H1 (cell line): ENCODE measurements around the gene EEF1AKMT2. TPM values are rescaled to one million over a fixed set of nuclear protein-coding genes. Genes with fewer than 3 reads are reported as not detected.

Source experiments
- CTCF ChIA-PET: fragments of 300-600 bp; sonication (Branson Sonifier 250); formaldehyde crosslinking; loops from one replicate; lab custom pipeline; 2021; ENCODE audit not compliant: partially characterized antibody; lab: Charles Lee
- POLR2A ChIA-PET: fragments of 300-600 bp; sonication (Branson Sonifier 250); formaldehyde crosslinking; loops from one replicate; lab custom pipeline; 2021; ENCODE audit warnings: inconsistent platforms; ENCODE audit not compliant: partially characterized antibody; lab: Charles Lee
- DNase-seq, 2 experiments: peaks; one replicate each; pipeline versions ENCODE4 v3.0.0 to v3.0.0-alpha.2; 2010 to 2022; ENCODE audit warnings: low spot score in 2 of 2, low read depth in 1 of 2, mixed read lengths in 1 of 2
- FAIRE-seq: peaks from 2 replicates; lab custom pipeline; 2011; peaks lifted over from hg19 to GRCh38; lab: Jason Lieb, UNC
- H2AFZ ChIP-seq: 2 replicates; pipeline ENCODE4 v1.8.1; 2012; ENCODE audit warnings: low read length, inconsistent platforms
- H2AK5ac ChIP-seq: 2 replicates; pipeline ENCODE4 v1.6.1; 2013; ENCODE audit warnings: low read depth, low read length
- H2BK120ac ChIP-seq: replicated peaks from 2 replicates; pipeline ENCODE3; 2013; ENCODE audit warnings: low read depth, low read length, inconsistent platforms
- H2BK12ac ChIP-seq: 2 replicates; pipeline ENCODE4 v1.6.1; 2013; ENCODE audit warnings: low read depth, low read length
- H2BK15ac ChIP-seq: 2 replicates; pipeline ENCODE4 v1.6.1; 2013; ENCODE audit warnings: low read length
- H2BK20ac ChIP-seq: 2 replicates; pipeline ENCODE4 v1.6.1; 2013; ENCODE audit warnings: low read length
- H2BK5ac ChIP-seq: 2 replicates; pipeline ENCODE4 v1.6.1; 2013; ENCODE audit warnings: low read depth, low read length
- H3K14ac ChIP-seq: 2 replicates; pipeline ENCODE4 v1.6.1; 2013; ENCODE audit warnings: inconsistent platforms; ENCODE audit not compliant: insufficient read length
- H3K18ac ChIP-seq: 2 replicates; pipeline ENCODE4 v1.6.1; 2013; ENCODE audit warnings: low read length; ENCODE audit errors: extremely low read depth
- H3K23ac ChIP-seq: 2 replicates; pipeline ENCODE4 v1.6.1; 2013; ENCODE audit warnings: inconsistent platforms; ENCODE audit not compliant: insufficient read length
- H3K23me2 ChIP-seq: 2 replicates; pipeline ENCODE4 v1.6.1; 2013; ENCODE audit warnings: low read depth, low read length
- H3K27ac ChIP-seq: 2 replicates; pipeline ENCODE4 v1.6.1; 2011; ENCODE audit warnings: low read depth, low read length, inconsistent platforms
- H3K27me3 ChIP-seq, 4 experiments: replicated peaks in 1 of 4; 1 replicate in 1 of 4; 2 replicates in 3 of 4; pipeline versions ENCODE4 v1.6.1 to v1.8.1; 2011 to 2013; ENCODE audit warnings: low read length in 3 of 4, mild to moderate bottlenecking in 3 of 4, inconsistent platforms in 2 of 4, mixed read lengths in 2 of 4, moderate library complexity in 1 of 4; ENCODE audit not compliant: control insufficient read depth in 3 of 4, insufficient read depth in 3 of 4; ENCODE audit errors: extremely low read depth in 1 of 4
- H3K36me3 ChIP-seq, 4 experiments: 2 replicates each; pipeline versions ENCODE4 v1.6.1 to v1.8.1; 2011 to 2013; ENCODE audit warnings: mild to moderate bottlenecking in 4 of 4, low read length in 3 of 4, moderate library complexity in 2 of 4, control low read depth in 1 of 4, inconsistent platforms in 1 of 4; ENCODE audit not compliant: insufficient read depth in 4 of 4, control insufficient read depth in 2 of 4
- H3K4ac ChIP-seq: replicated peaks from 2 replicates; pipeline ENCODE3; 2013; ENCODE audit warnings: low read length, low read depth, mixed read lengths, inconsistent platforms; ENCODE audit not compliant: insufficient read length
- H3K4me1 ChIP-seq, 4 experiments: replicated peaks in 1 of 4; 1 replicate in 1 of 4; 2 replicates in 3 of 4; pipeline versions ENCODE4 v1.6.1 to v1.8.1; 2011 to 2013; ENCODE audit warnings: low read length in 3 of 4, inconsistent platforms in 2 of 4, mixed read lengths in 1 of 4; ENCODE audit not compliant: insufficient read depth in 4 of 4, control insufficient read depth in 3 of 4
- H3K4me2 ChIP-seq, 2 experiments: 2 replicates each; pipeline versions ENCODE4 v1.6.1 to v1.8.1; 2011 to 2013; ENCODE audit warnings: low read depth in 2 of 2, low read length in 2 of 2, control low read depth in 1 of 2, inconsistent platforms in 1 of 2, mild to moderate bottlenecking in 1 of 2; ENCODE audit not compliant: insufficient read depth in 1 of 2
- H3K4me3 ChIP-seq, 4 experiments: fragments of 200-600, 300-600 bp in 1 of 4; sonication (generic), shearing (Covaris generic), sonication (Bioruptor Twin) in 1 of 4; 2 replicates each; pipeline versions ENCODE4 v1.5.1 to v1.8.1; 2011 to 2016; ENCODE audit warnings: low read length in 4 of 4, low read depth in 3 of 4, control low read depth in 2 of 4, inconsistent platforms in 2 of 4, mild to moderate bottlenecking in 2 of 4, mixed read lengths in 1 of 4, moderate library complexity in 1 of 4; ENCODE audit not compliant: insufficient read depth in 2 of 4; ENCODE audit errors: extremely low read depth in 1 of 4
- H3K56ac ChIP-seq: replicated peaks from 2 replicates; pipeline ENCODE3; 2013; ENCODE audit warnings: low read depth, mild to moderate bottlenecking, mixed read lengths, low read length, inconsistent platforms; ENCODE audit not compliant: insufficient read length
- H3K79me1 ChIP-seq: 2 replicates; pipeline ENCODE4 v1.6.1; 2013; ENCODE audit warnings: low read depth, low read length, control low read depth
- H3K79me2 ChIP-seq, 2 experiments: 2 replicates each; pipeline versions ENCODE4 v1.6.1 to v1.8.1; 2012 to 2013; ENCODE audit warnings: low read length in 2 of 2, mild to moderate bottlenecking in 2 of 2, inconsistent platforms in 1 of 2; ENCODE audit not compliant: insufficient read depth in 2 of 2, control insufficient read depth in 1 of 2
- H3K9ac ChIP-seq, 4 experiments: replicated peaks in 1 of 4; 1 replicate in 1 of 4; 2 replicates in 3 of 4; pipeline versions ENCODE4 v1.6.1 to v1.8.1; 2011 to 2013; ENCODE audit warnings: low read depth in 3 of 4, low read length in 3 of 4, control low read depth in 2 of 4, mild to moderate bottlenecking in 2 of 4, moderate library complexity in 2 of 4, inconsistent platforms in 1 of 4; ENCODE audit errors: extremely low read depth in 1 of 4
- H3K9me3 ChIP-seq, 2 experiments: 2 replicates each; pipeline versions ENCODE4 v1.6.1 to v1.8.1; 2012 to 2013; ENCODE audit warnings: mild to moderate bottlenecking in 2 of 2, moderate library complexity in 2 of 2, control low read depth in 1 of 2, inconsistent platforms in 1 of 2, low read depth in 1 of 2, low read length in 1 of 2, mixed read lengths in 1 of 2; ENCODE audit not compliant: insufficient read depth in 2 of 2
- H4K20me1 ChIP-seq, 2 experiments: replicated peaks in 1 of 2; 2 replicates each; pipeline versions ENCODE3 to v1.8.1; 2011 to 2013; ENCODE audit warnings: inconsistent platforms in 2 of 2, low read length in 2 of 2, mild to moderate bottlenecking in 1 of 2; ENCODE audit not compliant: insufficient read depth in 2 of 2, control insufficient read depth in 1 of 2
- H4K5ac ChIP-seq: 2 replicates; pipeline ENCODE4 v1.6.1; 2013; ENCODE audit warnings: low read length, low read depth, mixed read lengths, inconsistent platforms; ENCODE audit not compliant: insufficient read length
- H4K8ac ChIP-seq: 2 replicates; pipeline ENCODE4 v1.8.0; 2013; ENCODE audit warnings: mild to moderate bottlenecking, moderate library complexity, low read length, inconsistent platforms; ENCODE audit not compliant: insufficient read depth; ENCODE audit errors: extremely low read depth
- H4K91ac ChIP-seq: replicated peaks from 2 replicates; pipeline ENCODE3; 2013; ENCODE audit warnings: low read length, mixed read lengths, inconsistent platforms; ENCODE audit not compliant: insufficient read length
- SP2 ChIP-seq: IDR thresholded peaks from 2 replicates; pipeline ENCODE4 v1.6.1; 2012; ENCODE audit warnings: mild to moderate bottlenecking, low read length, inconsistent platforms
- TCF12 ChIP-seq: IDR thresholded peaks from 2 replicates; pipeline ENCODE4 v1.6.1; 2011; ENCODE audit warnings: low read depth, mild to moderate bottlenecking, low read length
- WGBS, 2 experiments: shearing (Covaris generic) in 1 of 2; methylation state at CpG; one replicate each; pipeline versions ENCODE4 v1.1.6 to v1.1.7; 2013 to 2015; ENCODE audit warnings: low lambda C conversion rate in 2 of 2, mixed read lengths in 2 of 2, inconsistent platforms in 1 of 2, low coverage in 1 of 2, missing lambda C conversion rate in 1 of 2; ENCODE audit not compliant: insufficient replicate concordance in 2 of 2, insufficient coverage in 1 of 2, insufficient read length in 1 of 2; ENCODE audit errors: extremely low coverage in 1 of 2, missing lambda C conversion rate in 1 of 2; 5-methylcytosine and 5-hydroxymethylcytosine counted together
- polyA plus RNA-seq, 7 experiments: library from polyadenylated mRNA; depleted of rRNA in 3 of 7; stranded (reverse) in 5 of 7; unstranded in 2 of 7; fragments of >200 nt in 5 of 7; fragments of 200-250 nt in 2 of 7; gene quantifications; 1 replicate in 5 of 7; 2 replicates in 1 of 7; 4 replicates in 1 of 7; pipeline versions ENCODE4 v1.2.1 to v1.2.3, GENCODE V29; 2011 to 2013; ENCODE audit warnings: missing spikeins in 2 of 7, mixed read lengths in 2 of 7
- total RNA-seq: library from RNA; stranded (reverse); fragmentation: NEBNext Ultra II Directional; extraction: Animal tissue kit (Norgen Biotek cat#: 25700); gene quantifications from 2 replicates; pipeline ENCODE4 v1.2.1, GENCODE V29; 2021

Gene EEF1AKMT2
- total and polyA plus RNA-seq, 2 of the 8 experiments (the other 6 are each of a cell fraction or from before 2014, with no cell fraction given): 9.8 to 26.8 TPM

DNA sequence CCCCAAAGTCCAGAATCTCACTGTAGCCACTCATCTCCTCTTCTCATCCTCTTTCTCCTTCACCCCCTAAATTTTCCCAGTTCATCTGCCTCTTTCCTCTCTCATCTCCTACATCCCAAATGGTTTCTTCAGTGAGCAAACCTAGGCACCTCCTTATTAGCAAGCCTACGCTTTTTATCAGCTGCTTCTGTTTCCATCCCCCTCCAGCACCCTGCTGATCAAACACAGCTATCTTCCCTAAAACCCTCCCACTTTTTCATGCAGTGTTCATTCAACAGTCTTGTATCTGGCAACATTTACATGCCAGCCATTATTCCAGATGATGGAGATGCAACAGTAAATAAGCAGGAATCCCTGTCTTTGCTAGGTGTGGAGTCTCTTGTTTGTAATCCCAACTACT lies 6.7 kb upstream of the EEF1AKMT2 start:
- Histone ChIP-seq H4K5ac (no peak overlapping the region), H3K4me1 (peaks cover 1 to 6% (median 3%) of the 10 kb centered on the region in 4 experiments; a peak in 6 of 7 replicates), H2BK20ac (no peak overlapping the region), H3K14ac (no peak overlapping the region), H3K23ac (no peak overlapping the region), H3K4me3 (no peak overlapping the region), H3K27ac (no peak overlapping the region), H2BK120ac (no peak overlapping the region), H3K18ac (no peak overlapping the region), H3K56ac (no peak overlapping the region), H4K91ac (no peak overlapping the region), H2AFZ (no peak overlapping the region), H3K9ac (no peak overlapping the region), H4K8ac (no peak overlapping the region), H2BK15ac (no peak overlapping the region), H3K79me2 (peaks cover 3 to 17% of the 10 kb centered on the region in 2 experiments; a peak in 3 of 4 replicates), H2BK5ac (no peak overlapping the region), H3K79me1 (peaks cover 3% of the 10 kb centered on the region; the same call in 1 of the 2 replicates), H2BK12ac (no peak overlapping the region), H3K4me2 (no peak overlapping the region), H3K36me3 (no peaks in the 10 kb centered on the region), H3K23me2 (peaks cover 4% of the 10 kb centered on the region; the same call in 1 of the 2 replicates), H2AK5ac (no peak overlapping the region), H4K20me1 (peaks cover 0 to 3% of the 10 kb centered on the region in 2 experiments), H3K27me3 (no peaks in the 10 kb centered on the region), H3K9me3 (no peaks in the 10 kb centered on the region), H3K4ac (no peak overlapping the region)
- ChIA-PET CTCF (interaction anchor here (1.1 kb wide), 1 partner anchor 261 kb away, joined by 3 read pairs; no protein-coding TSS in a partner anchor), POLR2A (no interaction called here)
- DNase-seq (no peak), FAIRE-seq (no peak)
- 78% methylated on average over 1 of the region's 1 CpG; no CpG with 5 or more reads in 1 of the 2 experiments for WGBS, 2 experiments
- no peak for TF ChIP-seq TCF12
- TF ChIP-seq SP2: no peak
